ENCODE measurements around the gene SRRM4.

SRRM4 gene

DNA sequence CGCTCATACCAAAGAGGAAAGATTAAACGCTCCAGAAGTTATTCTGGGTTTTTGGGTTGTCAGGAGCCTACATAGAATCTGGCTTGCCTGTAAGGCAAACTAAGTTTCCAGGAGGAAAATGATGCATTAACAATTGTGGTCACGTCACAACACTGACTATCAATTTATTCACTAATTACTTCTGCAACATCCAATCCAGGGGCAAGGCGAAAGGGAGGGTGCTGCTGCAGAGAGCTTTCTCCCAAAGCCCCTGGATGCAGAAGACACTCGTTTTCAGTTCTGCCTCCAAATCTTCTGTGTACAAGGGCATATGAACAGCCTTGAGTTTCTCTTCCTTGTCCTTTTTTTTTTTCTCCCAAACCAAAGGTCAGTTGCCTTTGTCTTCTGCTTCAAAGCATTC, 10.5 kb upstream of the SRRM4 start:
- FAIRE-seq (no peak), DNase-seq (ENCODE audit: insufficient read length, low spot score) (no peak)
- TF ChIP-seq CTCF (IDR thresholded peaks at IDR 0.05; ENCODE audit: insufficient read depth, missing control alignments): no peak

GRCh38 chr12:118972982-118973381, 8.4 kb upstream of the SRRM4 start:
- no peak for TF ChIP-seq CTCF (IDR thresholded peaks at IDR 0.05; ENCODE audit: insufficient read depth, missing control alignments)
- DNase-seq (ENCODE audit: insufficient read length, low spot score) (no peak), FAIRE-seq (no peak)

- DNase-seq (ENCODE audit: insufficient read length, low spot score) (peak; percentile 43), FAIRE-seq (no peak)
- TF ChIP-seq CTCF (IDR thresholded peaks at IDR 0.05; ENCODE audit: insufficient read depth, missing control alignments): peak; percentile 92
Measured at GRCh38 chr12:118979763-118980406, 1.5 kb upstream of the SRRM4 start.

DNA sequence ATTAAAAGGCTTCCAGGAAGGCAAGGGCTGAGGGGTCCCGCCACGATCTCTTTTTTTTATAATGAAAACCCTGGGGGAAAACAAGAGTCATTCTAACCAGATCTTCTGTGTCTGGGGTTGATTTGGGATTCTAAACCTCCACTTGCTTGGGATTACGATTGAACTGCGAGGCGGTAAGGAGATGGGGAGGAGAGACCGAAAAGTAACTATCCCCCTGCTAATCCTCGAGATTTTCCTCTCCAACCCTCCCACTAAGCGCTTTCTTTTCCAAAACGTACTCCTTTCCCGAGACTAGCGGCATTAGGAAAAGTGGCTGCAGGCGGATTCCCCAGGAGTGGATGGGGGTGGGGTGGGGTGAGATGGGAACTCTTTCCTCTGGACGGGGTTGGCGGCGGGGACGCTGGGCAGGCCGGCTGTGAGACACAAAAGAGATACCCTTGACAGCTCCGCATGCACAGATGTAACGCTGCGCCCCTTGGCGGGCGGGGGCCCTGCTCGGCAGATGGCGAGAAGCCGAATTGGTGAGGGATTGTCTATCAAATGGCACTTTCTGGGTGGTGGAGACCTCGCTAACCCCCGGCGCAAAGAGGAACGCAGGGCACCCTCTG, 830 bp upstream of the SRRM4 start:
- DNase-seq (ENCODE audit: insufficient read length, low spot score) (no peak), FAIRE-seq (no peak)
- no peak for TF ChIP-seq CTCF (IDR thresholded peaks at IDR 0.05; ENCODE audit: insufficient read depth, missing control alignments)

DNA sequence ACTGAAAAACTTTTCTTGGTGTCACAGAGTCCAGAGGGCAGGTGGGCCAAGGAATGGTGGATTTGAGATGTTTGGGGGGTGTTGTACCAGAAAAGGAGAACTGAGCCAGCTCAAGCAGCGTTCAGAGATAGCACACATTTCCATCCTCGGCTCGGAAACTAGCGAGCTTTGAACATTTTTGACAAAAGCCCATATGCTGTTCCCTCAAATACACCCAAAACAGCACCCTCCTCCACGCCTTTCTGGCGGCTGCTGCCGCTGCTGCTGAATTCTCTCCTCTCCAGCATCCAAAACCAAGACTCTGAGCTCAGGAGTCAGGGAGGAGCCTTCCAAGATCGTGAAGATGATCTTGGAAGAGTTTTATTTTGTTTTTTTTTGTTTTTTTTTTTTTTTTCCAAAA, 961 bp downstream of the SRRM4 start:
- TF ChIP-seq CTCF (IDR thresholded peaks at IDR 0.05; ENCODE audit: insufficient read depth, missing control alignments): no peak
- FAIRE-seq (no peak), DNase-seq (ENCODE audit: insufficient read length, low spot score) (no peak)

- TF ChIP-seq CTCF (IDR thresholded peaks at IDR 0.05; ENCODE audit: insufficient read depth, missing control alignments): peak; percentile 44
- FAIRE-seq (peak; percentile 73), DNase-seq (ENCODE audit: insufficient read length, low spot score) (no peak)
Measured at GRCh38 chr12:118982984-118983761, 1.8 kb downstream of the SRRM4 start.

Measured in D721Med (cell line).